H1 (cell line): ENCODE results near the gene ENSA. TPM values are rescaled to one million over a fixed set of nuclear protein-coding genes. Genes with fewer than 3 reads are reported as not detected.

Source experiments
- CREB1 ChIP-seq: IDR thresholded peaks from 2 replicates; pipeline ENCODE4 v1.6.1; 2012; ENCODE audit warnings: inconsistent platforms
- CTBP2 ChIP-seq: IDR thresholded peaks from 2 replicates; pipeline ENCODE4 v1.7.0; 2011; ENCODE audit warnings: borderline replicate concordance, mild to moderate bottlenecking, moderate library complexity, mixed read lengths, low read length; ENCODE audit not compliant: insufficient read depth, insufficient read length
- EP300 ChIP-seq, 2 experiments: IDR thresholded peaks; 1 replicate in 1 of 2; 2 replicates in 1 of 2; pipeline ENCODE4 v1.6.1; 2011 to 2012; ENCODE audit warnings: low read depth in 2 of 2, low read length in 2 of 2, mild to moderate bottlenecking in 2 of 2, borderline replicate concordance in 1 of 2, inconsistent platforms in 1 of 2, moderate library complexity in 1 of 2
- POLR2A ChIP-seq, 2 experiments: IDR thresholded peaks; 1 replicate in 1 of 2; 2 replicates in 1 of 2; pipeline ENCODE4 v1.6.1; 2011; ENCODE audit warnings: low read depth in 2 of 2, low read length in 2 of 2, mild to moderate bottlenecking in 2 of 2; ENCODE audit errors: control extremely low read depth in 1 of 2
- RNF2 ChIP-seq: fragments of 200-900, 300-1000 bp; sonication (generic); IDR thresholded peaks from 2 replicates; pipeline ENCODE4 v1.7.1; 2016; ENCODE audit warnings: borderline replicate concordance, low read depth, mild to moderate bottlenecking, antibody characterized with exemption, low read length; ENCODE audit not compliant: poor library complexity, severe bottlenecking; ENCODE audit errors: missing control alignments
- SP1 ChIP-seq: IDR thresholded peaks from 2 replicates; pipeline ENCODE4 v1.6.1; 2011; ENCODE audit warnings: low read depth, low read length
- TAF7 ChIP-seq: optimal IDR thresholded peaks from 2 replicates; pipeline ENCODE3; 2011; ENCODE audit warnings: low read depth, mild to moderate bottlenecking, inconsistent platforms, low read length, moderate library complexity, borderline replicate concordance
- polyA plus RNA-seq, 7 experiments: library from polyadenylated mRNA; depleted of rRNA in 3 of 7; stranded (reverse) in 5 of 7; unstranded in 2 of 7; fragments of >200 nt in 5 of 7; fragments of 200-250 nt in 2 of 7; gene quantifications; 1 replicate in 5 of 7; 2 replicates in 1 of 7; 4 replicates in 1 of 7; pipeline versions ENCODE4 v1.2.1 to v1.2.3, GENCODE V29; 2011 to 2013; ENCODE audit warnings: missing spikeins in 2 of 7, mixed read lengths in 2 of 7
- total RNA-seq: library from RNA; stranded (reverse); fragmentation: NEBNext Ultra II Directional; extraction: Animal tissue kit (Norgen Biotek cat#: 25700); gene quantifications from 2 replicates; pipeline ENCODE4 v1.2.1, GENCODE V29; 2021
- TF ChIP-seq, protein P1 (sequence below): IDR thresholded peaks from 2 replicates; pipeline ENCODE4 v1.6.1; 2012; ENCODE audit warnings: inconsistent platforms
- TF ChIP-seq, protein P2 (sequence below), 3 experiments: IDR thresholded peaks; 1 replicate in 2 of 3; 2 replicates in 1 of 3; pipeline versions ENCODE4 v1.5.1 to v1.6.1; 2011; ENCODE audit warnings: low read length in 3 of 3, mild to moderate bottlenecking in 3 of 3, inconsistent platforms in 2 of 3, low read depth in 1 of 3, moderate library complexity in 1 of 3; ENCODE audit not compliant: insufficient read depth in 1 of 3; ENCODE audit errors: control extremely low read depth in 1 of 3

The ENSA gene
- total and polyA plus RNA-seq, 2 of the 8 experiments (the other 6 are each of a cell fraction or from before 2014, with no cell fraction given): 48.2 to 229 TPM

DNA sequence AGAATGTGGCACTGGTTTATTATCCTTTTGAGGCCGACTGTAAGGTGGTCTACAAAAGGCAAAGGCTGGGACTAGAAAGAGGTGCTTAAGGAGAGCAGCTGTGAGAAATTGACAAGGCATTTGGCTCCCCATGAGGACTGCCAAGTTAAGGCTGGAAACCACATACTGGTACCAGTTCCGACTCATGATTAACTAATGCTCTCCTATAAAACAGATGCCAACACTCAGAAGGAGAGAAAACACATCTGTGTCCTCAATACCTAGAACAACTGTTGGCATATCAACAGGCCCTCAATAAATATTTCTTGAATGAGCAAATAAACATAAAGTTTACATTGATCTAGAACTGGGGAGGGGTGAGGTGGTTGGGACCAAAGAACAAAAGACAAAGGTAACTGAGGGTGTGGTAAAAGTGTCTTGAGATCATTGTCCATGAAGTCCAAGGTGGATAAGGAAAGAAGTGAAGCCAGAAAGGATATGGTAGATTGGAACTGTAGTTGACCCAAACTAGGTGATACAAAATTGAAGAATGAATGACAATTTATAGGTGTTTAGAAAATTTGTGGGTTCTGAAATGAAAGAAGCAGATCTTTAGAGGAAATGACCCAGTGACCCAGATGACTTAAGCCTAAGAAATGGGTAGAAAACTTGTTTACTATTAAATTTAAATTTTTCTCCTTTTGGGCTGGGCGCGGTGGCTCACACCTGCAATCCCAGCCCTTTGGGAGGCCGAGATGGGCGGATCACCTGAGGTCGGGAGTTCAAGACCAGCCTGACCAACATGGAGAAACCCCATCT lies 33.1 kb downstream of the ENSA start (continued):
- TF ChIP-seq EP300 (IDR thresholded peaks at IDR 0.05; ENCODE audit: borderline replicate concordance in 1 of 2, low read depth in 2 of 2, low read length in 2 of 2) (no peak), SP1 (no peak), POLR2A (IDR thresholded peaks at IDR 0.05; ENCODE audit: control extremely low read depth in 1 of 2, low read depth in 2 of 2, low read length in 2 of 2) (no peak), TAF7 (no peak), RNF2 (no peak), CTBP2 (no peak), CREB1 (no peak)
- TF ChIP-seq, protein P1, sequence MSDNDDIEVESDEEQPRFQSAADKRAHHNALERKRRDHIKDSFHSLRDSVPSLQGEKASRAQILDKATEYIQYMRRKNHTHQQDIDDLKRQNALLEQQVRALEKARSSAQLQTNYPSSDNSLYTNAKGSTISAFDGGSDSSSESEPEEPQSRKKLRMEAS: no peak
- TF ChIP-seq, protein P2, sequence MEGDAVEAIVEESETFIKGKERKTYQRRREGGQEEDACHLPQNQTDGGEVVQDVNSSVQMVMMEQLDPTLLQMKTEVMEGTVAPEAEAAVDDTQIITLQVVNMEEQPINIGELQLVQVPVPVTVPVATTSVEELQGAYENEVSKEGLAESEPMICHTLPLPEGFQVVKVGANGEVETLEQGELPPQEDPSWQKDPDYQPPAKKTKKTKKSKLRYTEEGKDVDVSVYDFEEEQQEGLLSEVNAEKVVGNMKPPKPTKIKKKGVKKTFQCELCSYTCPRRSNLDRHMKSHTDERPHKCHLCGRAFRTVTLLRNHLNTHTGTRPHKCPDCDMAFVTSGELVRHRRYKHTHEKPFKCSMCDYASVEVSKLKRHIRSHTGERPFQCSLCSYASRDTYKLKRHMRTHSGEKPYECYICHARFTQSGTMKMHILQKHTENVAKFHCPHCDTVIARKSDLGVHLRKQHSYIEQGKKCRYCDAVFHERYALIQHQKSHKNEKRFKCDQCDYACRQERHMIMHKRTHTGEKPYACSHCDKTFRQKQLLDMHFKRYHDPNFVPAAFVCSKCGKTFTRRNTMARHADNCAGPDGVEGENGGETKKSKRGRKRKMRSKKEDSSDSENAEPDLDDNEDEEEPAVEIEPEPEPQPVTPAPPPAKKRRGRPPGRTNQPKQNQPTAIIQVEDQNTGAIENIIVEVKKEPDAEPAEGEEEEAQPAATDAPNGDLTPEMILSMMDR (IDR thresholded peaks at IDR 0.05; ENCODE audit: control extremely low read depth in 1 of 3, insufficient read depth in 1 of 3, low read depth in 1 of 3, low read length in 3 of 3): no peak
